ENCODE results near the gene FRMD7.

GRCh38 chrX:132114607-132115006 lies 13.2 kb downstream of the FRMD7 start:
- TF ChIP-seq POLR2A (IDR thresholded peaks at IDR 0.05) (no peak), CTCF (IDR thresholded peaks at IDR 0.05) (no peak)

All from right lobe of liver (tissue), 4 donors.